Measurements from ENCODE around the gene SUPT20HL2. TPM values are rescaled to one million over a fixed set of nuclear protein-coding genes. Genes with fewer than 3 reads are reported as not detected.

Gene SUPT20HL2
- total RNA-seq, 4 donors from 2014 or later: not detected

- TF ChIP-seq CTCF (IDR thresholded peaks at IDR 0.05): no peak
- TF ChIP-seq POLR2A (IDR thresholded peaks at IDR 0.05): no peak
- no peak overlapping the region for H3K4me3 ChIP-seq (ENCODE audit: low read depth, poor library complexity, severe bottlenecking)
- DNase-seq (ENCODE audit: low spot score in 2 of 2): no peak
- 77 to 86% methylated on average over 5 of the region's 5 CpGs for WGBS, 2 donors
- intact Hi-C loops (cut with DNase I; ENCODE audit: low total_unique reads): no loop called here
These were observed 28.8 kb downstream of the SUPT20HL2 start for GRCh38 chrX:24285082-24285481.

- TF ChIP-seq CTCF (IDR thresholded peaks at IDR 0.05): no peak
- no peak overlapping the region for H3K4me3 ChIP-seq (ENCODE audit: low read depth, poor library complexity, severe bottlenecking)
- DNase-seq (ENCODE audit: low spot score in 2 of 2): no peak
- intact Hi-C loops (cut with DNase I; ENCODE audit: low total_unique reads): no loop called here
- 59 to 85% methylated on average over 2 of the region's 2 CpGs for WGBS, 2 donors
These were observed 30.6 kb downstream of the SUPT20HL2 start for GRCh38 chrX:24283127-24283794.

GRCh38 chrX:24282381-24283126 is 31.3 kb downstream of the SUPT20HL2 start:
- intact Hi-C loops (cut with DNase I; ENCODE audit: low total_unique reads): no loop called here

GRCh38 chrX:24277405-24277804 is 36.5 kb downstream of the SUPT20HL2 start:
- intact Hi-C loops (cut with DNase I; ENCODE audit: low total_unique reads): loop anchor here (5.0 kb wide), 1 partner anchor 1780 kb away; no protein-coding TSS in a partner anchor
- TF ChIP-seq POLR2A (IDR thresholded peaks at IDR 0.05): no peak
- no peak for TF ChIP-seq CTCF (IDR thresholded peaks at IDR 0.05)
- WGBS, 2 donors: 93 to 96% methylated on average over 5 of the region's 5 CpGs
- no peak overlapping the region for H3K4me3 ChIP-seq (ENCODE audit: low read depth, poor library complexity, severe bottlenecking)
- peak in 1 of 2 donors; percentile 2 for DNase-seq (ENCODE audit: low spot score in 2 of 2)

More at GRCh38 chrX:24282381-24283126, 31.3 kb downstream of the SUPT20HL2 start:
- DNase-seq (ENCODE audit: low spot score in 2 of 2): no peak
- no peak overlapping the region for H3K4me3 ChIP-seq (ENCODE audit: low read depth, poor library complexity, severe bottlenecking)
- 37 to 48% methylated on average over 12 of the region's 12 CpGs for WGBS, 2 donors
- TF ChIP-seq CTCF (IDR thresholded peaks at IDR 0.05): no peak
- TF ChIP-seq POLR2A (IDR thresholded peaks at IDR 0.05): no peak

GRCh38 chrX:24276015-24276414 is 37.9 kb downstream of the SUPT20HL2 start:
- DNase-seq (ENCODE audit: low spot score in 2 of 2): peak in 1 of 2 donors; percentile 17
- H3K4me3 ChIP-seq (ENCODE audit: low read depth, poor library complexity, severe bottlenecking): no peak overlapping the region
- TF ChIP-seq POLR2A (IDR thresholded peaks at IDR 0.05): no peak
- no peak for TF ChIP-seq CTCF (IDR thresholded peaks at IDR 0.05)
- intact Hi-C loops (cut with DNase I; ENCODE audit: low total_unique reads): loop anchor here (5.0 kb wide), 1 partner anchor 1779 kb away; no protein-coding TSS in a partner anchor
- WGBS, 2 donors: 55 to 64% methylated on average over 5 of the region's 5 CpGs
